CD4-positive, alpha-beta T cell treated with Interleukin-12 subunit alpha and Interleukin-12 subunit beta, for 1 hour (primary cell): ENCODE results near the gene ATG14.
"Not testable (repeated sequence)": the region's sequence is repeated elsewhere in the genome, so short reads cannot be mapped to it uniquely, and the experiment has no call there.

Experiments used
- DNase-seq: peaks from one replicate; pipeline ENCODE4 v3.0.0-alpha.2; 2020

The ATG14 gene, protein sequence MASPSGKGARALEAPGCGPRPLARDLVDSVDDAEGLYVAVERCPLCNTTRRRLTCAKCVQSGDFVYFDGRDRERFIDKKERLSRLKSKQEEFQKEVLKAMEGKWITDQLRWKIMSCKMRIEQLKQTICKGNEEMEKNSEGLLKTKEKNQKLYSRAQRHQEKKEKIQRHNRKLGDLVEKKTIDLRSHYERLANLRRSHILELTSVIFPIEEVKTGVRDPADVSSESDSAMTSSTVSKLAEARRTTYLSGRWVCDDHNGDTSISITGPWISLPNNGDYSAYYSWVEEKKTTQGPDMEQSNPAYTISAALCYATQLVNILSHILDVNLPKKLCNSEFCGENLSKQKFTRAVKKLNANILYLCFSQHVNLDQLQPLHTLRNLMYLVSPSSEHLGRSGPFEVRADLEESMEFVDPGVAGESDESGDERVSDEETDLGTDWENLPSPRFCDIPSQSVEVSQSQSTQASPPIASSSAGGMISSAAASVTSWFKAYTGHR

DNA sequence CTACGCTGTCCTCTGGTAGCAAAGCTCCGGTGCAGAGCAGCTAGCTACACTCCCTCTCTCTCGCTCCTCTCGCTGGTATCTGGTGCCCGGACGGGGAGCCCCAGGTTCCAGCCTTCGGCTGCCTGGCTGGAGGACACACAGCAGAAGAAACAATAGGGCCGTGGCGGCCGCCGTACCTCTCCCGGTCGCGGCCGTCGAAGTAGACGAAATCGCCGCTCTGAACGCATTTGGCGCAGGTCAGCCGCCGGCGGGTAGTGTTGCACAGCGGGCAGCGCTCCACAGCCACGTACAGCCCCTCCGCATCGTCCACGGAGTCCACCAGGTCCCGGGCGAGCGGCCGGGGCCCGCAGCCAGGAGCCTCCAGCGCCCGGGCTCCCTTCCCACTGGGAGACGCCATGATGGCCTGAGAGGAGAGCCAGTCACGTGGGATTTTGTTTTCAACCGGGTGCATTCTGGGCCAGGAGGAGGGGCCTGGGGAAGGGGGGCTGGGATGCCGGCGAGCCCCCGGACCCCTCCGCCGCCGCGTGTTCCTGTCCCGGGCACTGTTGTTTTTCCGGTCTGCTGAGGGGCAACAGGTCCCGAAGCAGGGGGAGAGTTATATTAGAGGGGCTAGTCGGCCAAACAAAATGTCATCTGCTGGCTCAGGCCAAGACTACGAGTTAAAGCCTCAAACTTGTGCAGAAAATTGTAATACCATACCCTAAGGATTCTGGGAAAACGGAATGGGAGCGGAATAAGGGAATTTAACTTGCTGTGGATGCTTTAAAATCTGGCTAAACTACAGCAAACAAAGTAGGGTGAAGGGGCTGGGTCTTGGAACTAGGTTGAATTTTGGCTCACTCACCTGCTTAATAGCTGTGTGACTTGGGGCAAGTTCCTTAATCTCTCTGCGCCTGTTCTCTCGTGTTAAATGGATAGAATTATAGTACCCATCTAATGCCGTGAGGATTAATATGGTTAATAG is at the start of gene ATG14:
ATG14 (minus strand) TSS at position 405 of the 964 bp plus-strand sequence; CDS start at position 397, 8 bp downstream.
- peak; percentile 77 for DNase-seq

DNA sequence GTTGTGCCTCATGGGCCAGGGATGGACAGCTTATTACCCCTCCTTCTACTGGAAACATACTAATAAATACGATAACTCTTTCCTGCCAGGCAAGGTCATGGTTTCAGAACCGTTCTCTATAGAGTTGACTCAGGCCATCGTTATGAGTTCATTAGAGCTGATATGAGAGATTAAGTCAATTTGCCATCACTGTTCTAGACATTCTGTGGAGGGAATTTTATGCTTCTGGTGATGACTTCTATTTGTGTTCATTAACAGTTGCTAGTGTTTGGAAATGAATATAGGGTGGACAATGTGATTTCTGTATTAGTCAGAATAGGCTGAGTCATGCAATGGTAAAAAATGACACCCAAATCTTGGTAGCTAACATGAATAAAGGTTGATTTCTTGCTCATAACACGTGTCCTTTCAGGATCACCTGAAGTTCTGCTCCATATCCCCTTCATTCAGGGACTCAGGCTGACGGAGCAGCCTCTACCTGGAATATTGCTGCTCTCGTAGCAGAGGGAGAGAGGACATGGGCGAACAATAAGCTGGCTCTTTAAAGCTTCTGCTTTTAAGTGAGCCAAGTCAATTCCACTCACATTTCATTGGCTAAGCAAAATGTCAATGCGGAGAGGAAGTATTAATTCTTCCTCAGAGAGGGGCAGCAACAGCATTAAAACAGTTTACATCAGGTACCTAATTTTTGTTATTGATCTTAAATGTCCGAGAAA is 47.3 kb upstream of the ATG14 start:
- DNase-seq, result no peak

DNA sequence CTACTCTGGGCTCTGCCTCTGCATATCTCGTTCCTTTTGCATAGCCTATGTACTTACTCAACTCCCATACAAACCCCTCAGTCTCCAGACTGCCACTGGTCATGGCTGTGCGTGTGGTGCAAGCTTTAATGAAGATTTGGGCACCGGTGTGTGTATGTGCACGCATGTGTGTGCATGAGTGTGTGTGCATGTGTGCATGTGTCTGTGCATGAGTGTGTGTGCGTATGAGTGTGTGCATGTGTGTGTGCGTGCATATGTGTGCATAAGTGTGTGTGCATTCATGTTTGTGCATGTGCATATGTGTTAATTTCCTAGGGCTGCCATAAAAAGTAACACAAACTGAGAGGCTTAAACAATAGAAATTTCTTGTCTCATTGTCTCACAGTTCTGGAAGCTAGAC is 45.9 kb upstream of the ATG14 start:
- DNase-seq, result no peak

DNA sequence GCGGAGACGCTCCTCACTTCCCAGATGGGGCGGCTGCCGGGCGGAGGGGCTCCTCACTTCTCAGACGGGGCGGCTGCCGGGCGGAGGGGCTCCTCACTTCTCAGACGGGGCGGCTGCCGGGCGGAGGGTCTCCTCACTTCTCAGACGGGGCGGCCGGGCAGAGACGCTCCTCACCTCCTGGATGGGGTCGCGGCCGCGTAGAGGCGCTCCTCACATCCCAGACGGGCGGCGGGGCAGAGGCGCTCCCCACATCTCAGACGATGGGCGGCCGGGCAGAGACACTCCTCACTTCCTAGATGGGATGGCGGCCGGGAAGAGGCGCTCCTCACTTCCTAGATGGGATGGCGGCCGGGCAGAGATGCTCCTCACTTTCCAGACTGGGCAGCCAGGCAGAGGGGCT is 44.8 kb upstream of the ATG14 start:
- DNase-seq, result not testable (repeated sequence)

DNA sequence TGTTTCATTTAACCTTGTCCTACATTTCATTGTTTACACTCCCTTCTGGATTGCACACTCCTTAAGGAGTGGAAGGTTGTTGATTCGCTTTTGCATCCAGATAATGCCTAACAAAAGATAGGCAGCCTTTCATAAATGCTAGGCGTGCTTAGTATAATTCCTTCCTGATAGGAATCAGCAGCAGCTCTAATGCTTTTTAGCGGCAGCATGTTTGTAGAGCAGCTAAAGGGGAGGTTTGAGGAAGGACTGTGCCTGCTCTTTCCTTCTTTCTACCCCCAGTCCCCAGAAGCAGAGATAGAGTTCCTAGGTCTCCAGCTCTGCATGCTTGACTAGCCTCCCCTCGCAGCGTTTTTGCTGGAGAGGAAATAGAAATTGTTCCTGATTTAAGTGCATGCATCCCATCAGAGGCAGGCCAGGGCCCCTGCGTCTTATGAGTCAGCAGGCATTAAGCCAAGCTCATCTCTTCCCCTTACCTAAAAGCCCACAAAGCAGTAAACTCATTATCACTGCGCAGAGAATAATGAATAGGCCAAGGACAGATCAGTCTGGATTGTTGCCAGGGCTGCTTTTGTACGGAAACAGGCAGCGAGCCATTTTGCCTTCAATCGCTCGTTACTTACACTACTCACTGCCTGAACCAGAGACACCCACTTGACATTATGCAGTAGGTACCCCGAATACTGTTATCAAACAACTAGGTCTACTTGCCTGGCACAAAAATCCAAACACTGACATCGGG is 42.8 kb upstream of the ATG14 start:
- no peak for DNase-seq

DNA sequence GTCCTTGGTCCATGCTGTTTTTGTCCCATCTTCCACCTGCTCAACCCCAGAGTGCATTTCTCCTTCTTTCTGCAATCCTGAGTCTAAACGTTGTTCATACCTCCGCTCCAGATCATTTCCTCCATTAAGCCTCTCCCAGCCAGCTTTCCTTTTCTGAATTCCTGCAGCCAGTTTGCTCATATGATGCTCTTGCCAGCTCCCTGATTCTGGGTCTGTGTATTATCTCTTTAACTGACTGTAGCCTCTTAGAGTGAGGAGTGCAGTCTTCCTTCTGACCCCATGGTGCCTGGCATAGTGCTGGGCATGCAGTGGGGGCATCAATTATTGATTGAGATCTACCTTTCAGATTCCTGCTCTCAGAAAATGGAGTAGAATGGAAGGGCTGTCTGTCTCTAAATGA is 40.3 kb upstream of the ATG14 start:
- no peak for DNase-seq

DNA sequence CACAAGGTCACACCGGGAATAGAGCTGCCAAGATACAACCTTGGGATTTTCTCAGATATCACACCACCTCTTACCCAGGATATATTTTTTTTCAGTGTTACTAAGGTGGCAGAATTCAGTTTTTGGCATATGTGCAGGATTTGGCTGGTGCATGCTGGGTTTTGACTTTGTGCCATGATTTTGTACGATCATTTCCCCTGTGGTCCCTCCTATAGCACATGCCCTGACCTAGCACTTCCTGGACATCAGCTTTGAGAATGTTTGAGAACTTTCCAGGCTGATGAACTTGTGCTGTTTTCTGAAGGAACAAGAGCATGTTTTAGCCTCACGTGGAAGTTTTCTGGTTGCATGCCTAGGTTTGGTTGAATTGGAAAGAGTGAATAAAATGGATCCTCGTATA is 39.8 kb upstream of the ATG14 start:
- DNase-seq, result no peak

DNA sequence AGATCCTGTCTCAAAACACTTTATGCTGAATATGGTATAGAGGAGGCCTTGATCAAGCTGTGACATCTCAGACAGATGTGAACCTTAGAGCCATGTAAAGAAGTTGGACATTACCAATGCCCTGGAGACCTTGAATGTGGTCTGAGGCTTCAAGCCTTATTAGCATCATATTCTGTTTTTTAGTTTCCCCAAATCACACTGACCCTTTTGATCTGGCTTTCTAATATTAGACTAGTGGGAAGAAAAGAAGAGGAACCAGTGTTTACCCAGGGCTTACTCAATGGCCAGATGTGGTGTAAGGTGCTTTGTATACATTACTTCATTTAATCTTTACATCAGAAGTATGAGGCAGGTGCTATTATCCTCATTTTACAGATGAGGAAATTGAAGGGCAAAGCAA is 39.4 kb upstream of the ATG14 start:
- no peak for DNase-seq

DNA sequence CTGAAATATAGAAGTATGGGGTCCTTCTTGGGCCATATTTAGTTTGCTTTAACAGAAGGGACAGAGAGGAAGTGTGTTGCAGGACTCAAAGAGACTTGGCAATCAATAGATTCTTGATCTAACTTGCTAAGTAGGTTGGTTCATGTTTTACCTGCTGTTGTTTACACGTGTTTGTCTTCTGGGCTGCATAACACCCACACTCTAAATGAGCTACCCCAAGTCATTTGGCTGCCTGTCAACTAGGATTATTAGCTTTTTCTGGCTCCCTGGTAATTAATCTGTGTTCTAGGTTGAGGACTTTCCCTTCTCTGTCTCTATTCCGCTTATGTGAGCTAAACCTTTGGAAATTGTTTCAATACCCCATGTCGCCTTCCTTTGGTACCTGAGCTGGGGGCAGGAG is 38.9 kb upstream of the ATG14 start:
- DNase-seq, result no peak

DNA sequence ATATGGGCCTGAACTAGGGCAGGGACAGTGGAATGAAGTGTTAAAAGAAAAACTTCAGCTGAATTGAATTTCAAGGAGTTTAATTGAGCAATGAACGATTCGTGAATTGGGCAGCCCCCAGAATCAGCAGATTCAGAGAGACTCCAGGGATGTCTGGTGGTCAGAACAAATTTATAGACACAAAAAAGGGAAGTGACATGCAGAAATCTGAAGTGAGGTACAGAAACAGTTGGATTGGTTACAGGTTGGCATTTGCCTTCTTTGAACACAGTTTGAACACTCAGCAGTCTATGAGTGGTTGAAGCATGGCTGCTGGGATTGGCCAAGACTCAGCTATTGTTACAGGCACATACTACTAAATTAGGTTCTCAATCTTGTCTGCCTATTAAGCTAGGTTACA is 38.5 kb upstream of the ATG14 start:
- DNase-seq, result no peak

DNA sequence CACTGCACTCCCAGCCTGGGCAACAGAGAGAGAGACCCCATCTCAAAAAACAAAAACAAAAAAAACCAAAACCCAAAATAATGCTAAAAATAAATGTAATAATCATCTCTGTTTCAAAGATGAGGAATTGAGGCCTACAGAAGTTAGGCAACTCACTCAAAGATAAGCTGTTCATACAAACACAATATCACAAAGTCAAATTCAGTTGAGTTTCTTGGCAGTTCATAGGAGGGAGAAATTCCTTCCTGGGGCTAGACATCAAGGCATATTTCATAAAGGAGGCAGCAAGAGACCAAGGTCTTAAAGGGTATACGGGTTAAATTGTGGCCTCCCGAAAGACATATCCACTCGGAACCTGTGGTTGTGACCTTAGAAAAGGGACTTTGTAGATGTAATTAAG is 37.5 kb upstream of the ATG14 start:
- no peak for DNase-seq

DNA sequence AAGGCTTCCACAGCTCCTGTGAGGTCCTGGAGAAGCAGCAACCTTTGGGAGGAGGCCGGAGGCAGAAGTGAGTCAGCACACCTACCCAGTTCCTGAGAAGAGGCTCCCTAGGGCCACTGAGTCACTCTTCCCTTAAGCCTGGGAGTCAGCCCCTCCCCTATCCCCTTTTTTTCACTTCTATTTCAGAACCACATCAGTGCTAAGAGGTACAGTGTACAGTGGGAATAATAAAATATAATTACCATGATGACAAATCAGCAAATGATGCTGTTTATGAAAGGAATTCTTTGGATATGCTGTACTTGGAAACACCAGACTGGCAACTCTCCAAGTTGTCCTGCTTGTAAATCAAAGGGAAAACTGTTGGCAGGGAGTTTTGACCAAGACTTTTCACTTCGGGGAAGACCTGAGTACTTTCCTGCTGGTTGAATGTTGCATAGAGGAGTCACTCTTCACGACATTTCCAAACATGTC is 36.5 kb upstream of the ATG14 start:
- DNase-seq, result no peak

DNA sequence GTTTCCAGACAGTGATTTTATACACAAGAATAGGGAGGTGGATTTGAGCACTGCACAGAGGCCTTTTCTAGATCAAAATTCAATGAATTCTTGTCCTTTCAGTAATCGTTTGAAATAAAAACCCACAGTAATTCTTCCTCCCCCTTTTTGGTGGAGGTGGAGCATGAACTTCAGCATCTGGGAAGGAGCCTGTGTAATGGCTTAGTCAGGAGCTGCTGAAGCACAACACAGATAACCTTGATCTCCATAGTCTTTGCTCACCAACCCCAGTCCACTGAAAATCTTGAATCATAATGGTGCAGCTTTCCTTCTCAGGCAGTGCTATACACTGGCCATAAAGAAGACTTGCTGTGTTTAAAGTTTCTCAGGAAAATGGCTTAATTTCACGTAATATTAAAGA is 35.2 kb upstream of the ATG14 start:
- DNase-seq, result no peak

DNA sequence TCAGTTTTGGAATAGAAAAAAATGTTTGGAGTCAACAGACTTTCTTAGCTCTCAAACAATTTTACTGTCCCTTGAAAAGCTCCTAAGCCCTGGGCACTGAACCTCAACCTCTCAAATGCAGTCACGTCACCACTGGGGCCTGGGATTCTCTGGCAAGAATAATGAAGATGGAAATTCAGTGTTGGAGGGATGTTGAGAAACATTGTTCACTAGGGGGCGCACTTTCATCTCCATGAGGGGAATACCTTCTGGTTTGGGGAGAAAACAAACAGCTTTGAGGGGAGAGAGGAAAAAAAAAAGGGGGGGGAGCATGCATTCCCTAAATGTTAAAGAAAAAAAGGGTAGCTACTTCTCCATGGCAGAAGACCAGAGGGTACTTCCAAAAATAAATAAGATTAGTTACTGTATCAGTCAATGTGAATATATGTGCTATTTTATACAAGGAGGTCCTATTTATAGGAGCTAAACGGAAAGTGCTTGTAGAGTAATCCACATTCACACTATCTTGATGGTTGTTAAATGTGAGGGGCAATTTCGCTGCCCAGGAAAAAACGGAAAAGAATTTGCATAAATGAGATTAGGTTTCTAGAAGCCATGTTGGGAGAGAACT is 34.6 kb upstream of the ATG14 start:
- DNase-seq, result peak; percentile 62

DNA sequence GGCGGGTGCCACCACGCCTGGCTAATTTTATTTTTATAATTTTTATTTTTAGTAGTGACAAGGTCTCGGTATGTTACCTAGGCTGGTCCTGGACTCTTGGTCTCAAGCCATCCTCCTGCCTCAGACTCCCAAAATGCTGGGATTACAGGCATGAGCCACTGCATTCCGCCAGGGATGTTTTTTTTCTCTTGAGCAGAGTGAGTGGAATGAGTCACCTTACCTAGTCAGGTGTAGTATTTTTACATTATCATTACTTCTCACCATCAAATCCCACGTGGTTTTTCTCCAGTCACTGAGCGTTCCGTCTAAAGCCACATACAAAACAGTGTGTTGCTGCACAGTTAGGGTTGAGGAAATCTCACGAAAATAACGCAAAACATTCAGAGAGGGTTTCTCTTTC is 29.7 kb upstream of the ATG14 start:
- no peak for DNase-seq

DNA sequence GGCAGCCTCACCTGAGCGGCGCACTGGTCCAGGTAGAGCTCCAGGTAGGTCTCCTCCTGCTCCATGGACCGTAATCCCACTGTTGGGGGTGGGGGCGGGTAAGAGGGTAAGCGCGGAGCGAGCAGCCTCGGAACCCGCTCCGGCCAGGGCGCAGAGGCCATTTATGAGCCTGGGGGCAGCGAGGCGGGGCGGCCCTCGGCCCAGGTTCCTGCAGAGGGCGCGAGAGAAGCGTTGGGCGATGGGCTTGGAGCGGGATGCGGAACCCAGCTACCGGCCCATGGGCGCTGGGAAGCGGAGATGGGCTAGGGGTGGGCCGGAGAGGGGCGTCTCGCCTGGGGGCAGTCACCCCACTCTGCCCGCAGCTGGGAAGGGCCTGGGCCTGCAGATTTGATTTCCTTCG is 28.8 kb upstream of the ATG14 start, which contains the start of gene TBPL2:
TBPL2 (minus strand) TSS at position 232 of the 400 bp plus-strand sequence; CDS start at position 65, 167 bp downstream.
- DNase-seq, result no peak

DNA sequence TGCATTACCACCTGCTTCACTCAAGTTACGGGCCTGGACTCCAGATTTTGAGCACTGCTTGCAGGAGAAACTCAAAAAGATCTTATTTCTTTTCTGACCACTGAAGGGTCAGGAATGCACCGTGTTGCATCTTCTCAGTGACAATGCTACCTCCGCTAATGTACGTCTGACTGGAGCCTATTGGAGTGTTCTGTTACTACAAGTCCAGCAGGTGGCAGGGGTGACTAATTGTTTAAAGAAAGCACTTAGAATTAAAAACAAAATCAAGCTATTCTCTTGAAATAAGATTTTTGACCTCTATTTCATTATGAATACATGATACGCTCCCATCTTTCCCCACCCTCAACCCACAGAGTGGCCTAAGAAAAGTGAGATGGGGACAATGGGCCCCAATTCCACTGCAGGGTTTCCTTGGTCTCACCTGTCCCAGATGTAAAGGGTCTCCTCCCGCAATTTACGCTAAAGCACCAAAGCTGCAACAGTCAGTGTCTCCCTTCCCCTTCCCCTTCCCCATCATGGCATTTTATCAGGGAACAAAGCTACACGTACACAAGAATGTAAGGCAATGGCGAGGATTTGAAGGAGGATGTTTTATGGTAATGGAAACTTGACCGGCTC is 26.5 kb upstream of the ATG14 start:
- peak; percentile 10 for DNase-seq

DNA sequence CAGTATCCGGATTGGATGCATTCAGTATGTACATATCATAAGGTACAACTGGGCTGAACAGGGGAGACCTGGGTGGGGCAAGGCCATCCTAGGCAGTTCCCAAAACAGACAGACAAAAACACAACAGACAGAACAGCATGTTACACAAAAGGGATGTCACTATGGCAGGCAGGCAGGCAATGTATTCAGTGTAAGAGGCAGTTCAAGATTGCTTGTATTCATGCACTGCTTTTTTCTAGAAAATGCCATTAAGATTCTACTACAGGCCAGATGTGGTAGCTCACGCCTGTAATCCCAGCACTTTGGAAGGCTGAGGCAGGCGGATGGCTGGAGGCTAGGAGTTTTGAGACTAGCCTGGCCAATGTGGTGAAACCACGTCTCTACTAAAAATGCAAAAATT is 25.3 kb upstream of the ATG14 start:
- no peak for DNase-seq

DNA sequence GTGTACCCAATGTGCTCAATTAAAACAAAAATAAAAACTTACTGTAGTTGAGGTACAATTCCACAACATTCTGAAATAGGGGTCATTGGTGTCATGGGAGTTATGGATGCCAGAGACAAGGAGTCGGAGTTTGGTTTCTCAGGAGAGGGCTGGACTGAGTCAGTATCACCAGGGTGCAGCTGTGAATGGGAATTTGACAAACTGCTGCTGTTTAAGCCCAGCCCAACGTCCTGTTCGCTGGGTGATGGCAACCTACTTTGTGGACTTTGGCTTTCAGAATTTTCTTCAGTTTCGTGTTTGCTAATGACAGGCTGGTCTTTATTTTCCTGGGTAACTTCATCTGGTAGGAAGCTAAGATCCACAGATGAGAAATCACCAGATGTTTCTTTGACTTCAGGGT is 24.9 kb upstream of the ATG14 start:
- no peak for DNase-seq

DNA sequence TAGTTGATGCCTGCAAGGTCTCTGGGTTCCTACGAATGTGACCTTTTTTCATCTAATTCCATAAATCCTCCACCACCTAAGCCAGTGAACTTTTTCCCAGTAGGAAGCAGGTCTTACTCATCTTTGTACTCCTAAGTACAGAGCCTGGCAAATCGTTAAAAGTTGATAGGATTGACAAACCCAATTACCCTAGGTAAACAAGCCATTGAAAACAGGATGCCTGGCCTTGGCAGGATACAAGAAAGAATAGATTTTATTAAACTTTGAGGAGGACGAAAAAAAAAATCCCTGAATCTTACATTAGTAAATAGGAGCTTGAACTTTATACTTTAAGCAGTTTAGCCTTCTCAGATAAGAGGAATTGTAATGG is 23.2 kb upstream of the ATG14 start:
- DNase-seq, result no peak
